Tibial artery (tissue), 4 donors: Measurements from ENCODE around the gene ARHGAP28.

Source experiments
- DNase-seq, 2 donors: peaks; one replicate each; pipeline ENCODE4 v3.0.0-alpha.2; 2019
- H3K27ac ChIP-seq, 2 donors: fragments of 200-600 bp; sonication (generic) in 1 of 2; 1 replicate in 1 of 2; 2 replicates in 1 of 2; pipeline ENCODE4 v1.5.1; 2018 to 2019; ENCODE audit warnings: mild to moderate bottlenecking in 1 of 2
- H3K27me3 ChIP-seq, 2 donors: fragments of 200-600 bp; sonication (generic) in 1 of 2; one replicate each; pipeline versions ENCODE4 v1.5.1 to v1.6.0; 2016 to 2019
- H3K36me3 ChIP-seq, 3 donors: fragments of 200-600 bp; sonication (generic) in 2 of 3; one replicate each; pipeline ENCODE4 v1.5.1; 2016 to 2019; ENCODE audit warnings: mild to moderate bottlenecking in 2 of 3
- H3K4me1 ChIP-seq, 4 donors: fragments of 200-600 bp; sonication (generic) in 2 of 4; 1 replicate in 3 of 4; 2 replicates in 1 of 4; pipeline ENCODE4 v1.5.1; 2016 to 2019
- H3K4me3 ChIP-seq, 2 donors: fragments of 200-600 bp; sonication (generic) in 1 of 2; 1 replicate in 1 of 2; 2 replicates in 1 of 2; pipeline ENCODE4 v1.5.1; 2018 to 2019; ENCODE audit warnings: mild to moderate bottlenecking in 2 of 2
- H3K9me3 ChIP-seq, 3 donors: fragments of 200-600 bp; sonication (generic) in 1 of 3; one replicate each; pipeline ENCODE4 v1.5.1; 2016 to 2019
- intact Hi-C: fragments of 100-400 bp; cut with DNase I; formaldehyde crosslinking; loops from one replicate; pipeline ENCODE4 v1.15.0; 2023; ENCODE audit warnings: low total_unique reads
- TF ChIP-seq, protein P1 (sequence below), 2 experiments: fragments of 200-600 bp in 1 of 2; fragments of 450-650 bp in 1 of 2; IDR thresholded peaks; one replicate each; pipeline ENCODE4 v1.5.1; 2017 to 2019; ENCODE audit warnings: antibody characterized with exemption in 2 of 2, mild to moderate bottlenecking in 1 of 2, moderate library complexity in 1 of 2

Gene ARHGAP28

DNA sequence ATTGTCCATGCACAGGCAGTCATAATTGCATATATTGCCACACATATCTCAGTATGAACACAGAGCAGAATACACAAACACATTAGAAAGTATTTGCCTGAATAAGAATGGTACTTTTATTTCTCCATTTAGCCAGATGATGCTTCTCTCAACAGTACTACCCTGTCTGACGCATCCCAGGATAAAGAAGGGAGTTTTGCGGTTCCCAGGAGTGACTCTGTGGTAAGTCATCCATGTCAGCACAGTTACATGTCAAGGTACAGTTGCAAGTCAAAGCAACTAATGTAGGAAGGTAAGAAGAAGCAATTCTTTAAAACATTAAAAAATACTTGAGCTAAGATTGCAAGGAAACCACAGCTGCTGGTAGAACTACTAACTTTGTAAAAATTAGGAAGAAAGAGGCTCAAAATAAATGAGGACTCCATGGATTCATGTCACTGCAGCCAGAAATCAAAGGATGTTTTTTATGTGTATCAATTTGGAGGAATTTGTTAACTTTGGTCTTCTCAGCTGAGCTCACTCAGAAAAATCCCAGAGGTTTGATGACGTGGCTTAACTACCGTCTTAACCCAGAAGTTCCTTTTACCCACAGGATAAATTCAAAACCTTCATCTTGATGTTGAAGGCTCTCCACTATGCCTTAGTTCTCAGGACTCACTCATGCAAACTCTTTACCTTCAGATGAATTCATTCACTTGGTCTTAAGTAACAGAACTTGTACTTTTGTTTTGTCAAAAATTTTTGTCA is 130.3 kb downstream of the ARHGAP28 start:
- DNase-seq: no peak
- Histone ChIP-seq H3K4me3 (no peak overlapping the region), H3K27ac (no peak overlapping the region), H3K27me3 (no peaks in the 10 kb centered on the region), H3K36me3 (no peaks in the 10 kb centered on the region), H3K4me1 (no peaks in the 10 kb centered on the region), H3K9me3 (no peaks in the 10 kb centered on the region)
- TF ChIP-seq, protein P1, sequence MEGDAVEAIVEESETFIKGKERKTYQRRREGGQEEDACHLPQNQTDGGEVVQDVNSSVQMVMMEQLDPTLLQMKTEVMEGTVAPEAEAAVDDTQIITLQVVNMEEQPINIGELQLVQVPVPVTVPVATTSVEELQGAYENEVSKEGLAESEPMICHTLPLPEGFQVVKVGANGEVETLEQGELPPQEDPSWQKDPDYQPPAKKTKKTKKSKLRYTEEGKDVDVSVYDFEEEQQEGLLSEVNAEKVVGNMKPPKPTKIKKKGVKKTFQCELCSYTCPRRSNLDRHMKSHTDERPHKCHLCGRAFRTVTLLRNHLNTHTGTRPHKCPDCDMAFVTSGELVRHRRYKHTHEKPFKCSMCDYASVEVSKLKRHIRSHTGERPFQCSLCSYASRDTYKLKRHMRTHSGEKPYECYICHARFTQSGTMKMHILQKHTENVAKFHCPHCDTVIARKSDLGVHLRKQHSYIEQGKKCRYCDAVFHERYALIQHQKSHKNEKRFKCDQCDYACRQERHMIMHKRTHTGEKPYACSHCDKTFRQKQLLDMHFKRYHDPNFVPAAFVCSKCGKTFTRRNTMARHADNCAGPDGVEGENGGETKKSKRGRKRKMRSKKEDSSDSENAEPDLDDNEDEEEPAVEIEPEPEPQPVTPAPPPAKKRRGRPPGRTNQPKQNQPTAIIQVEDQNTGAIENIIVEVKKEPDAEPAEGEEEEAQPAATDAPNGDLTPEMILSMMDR (IDR thresholded peaks at IDR 0.05): no peak
- intact Hi-C loops: no loop called here

- Histone ChIP-seq H3K9me3 (no peaks in the 10 kb centered on the region), H3K27me3 (no peaks in the 10 kb centered on the region), H3K27ac (no peak overlapping the region), H3K36me3 (no peaks in the 10 kb centered on the region), H3K4me1 (no peaks in the 10 kb centered on the region), H3K4me3 (no peak overlapping the region)
- intact Hi-C loops: no loop called here
- DNase-seq: no peak
- TF ChIP-seq, protein P1 (IDR thresholded peaks at IDR 0.05): no peak
These were observed 131.4 kb downstream of the ARHGAP28 start for GRCh38 chr18:6860804-6861448.

DNA sequence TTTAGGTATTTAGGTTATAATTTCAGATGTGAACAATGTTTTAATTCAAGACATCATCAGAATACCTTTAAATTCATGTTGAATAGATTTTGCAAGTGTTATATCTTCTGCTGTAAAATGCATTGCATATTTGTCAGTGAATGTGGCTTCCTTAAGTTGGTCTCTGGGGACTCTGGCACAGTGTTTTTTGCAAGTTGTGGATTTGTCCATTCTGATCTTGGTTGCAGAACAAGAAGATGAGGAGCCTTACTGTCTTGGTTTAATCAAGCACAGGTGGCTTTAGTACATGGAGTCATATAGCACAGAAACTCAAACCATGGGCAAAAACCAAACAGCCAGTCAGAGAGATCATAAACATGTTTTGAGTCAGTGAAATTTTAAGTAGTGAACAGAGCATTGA is 135.7 kb downstream of the ARHGAP28 start:
- H3K4me1 ChIP-seq: no peaks in the 10 kb centered on the region
- no peak for DNase-seq
- H3K9me3 ChIP-seq: no peaks in the 10 kb centered on the region
- no peaks in the 10 kb centered on the region for H3K27me3 ChIP-seq
- H3K27ac ChIP-seq: no peak overlapping the region
- H3K4me3 ChIP-seq: no peak overlapping the region
- H3K36me3 ChIP-seq: no peaks in the 10 kb centered on the region
- TF ChIP-seq, protein P1 (IDR thresholded peaks at IDR 0.05): no peak
- intact Hi-C loops: no loop called here

DNA sequence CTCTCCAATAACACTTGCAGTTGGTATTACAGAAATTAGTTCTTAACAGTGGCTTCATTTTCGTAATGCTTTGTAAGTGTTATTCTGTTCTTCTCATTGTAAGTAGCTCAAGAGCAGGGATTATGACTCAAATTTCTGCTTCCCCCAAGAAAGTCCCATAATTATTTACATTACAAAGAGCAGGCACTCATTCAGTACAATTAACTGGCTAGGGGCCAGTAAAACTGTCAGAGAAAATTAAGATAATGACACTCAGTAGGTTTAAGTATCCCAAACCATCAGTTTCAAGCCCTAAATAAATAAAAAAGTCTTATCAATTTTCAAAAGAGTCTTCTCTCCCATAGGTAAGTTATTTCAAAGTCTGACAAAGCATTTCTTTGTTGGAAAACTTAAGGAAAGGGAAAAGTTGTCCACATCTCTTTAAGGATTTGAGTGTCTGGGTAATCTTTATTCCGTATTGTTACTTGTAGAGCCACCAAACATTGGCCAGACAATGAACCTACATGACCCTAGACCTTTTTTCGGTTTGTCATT is 137.1 kb downstream of the ARHGAP28 start:
- no peaks in the 10 kb centered on the region for H3K36me3 ChIP-seq
- no peaks in the 10 kb centered on the region for H3K27me3 ChIP-seq
- no peaks in the 10 kb centered on the region for H3K4me1 ChIP-seq
- intact Hi-C loops: no loop called here
- TF ChIP-seq, protein P1 (IDR thresholded peaks at IDR 0.05): no peak
- no peaks in the 10 kb centered on the region for H3K9me3 ChIP-seq
- DNase-seq: no peak
- no peak overlapping the region for H3K4me3 ChIP-seq
- no peak overlapping the region for H3K27ac ChIP-seq

DNA sequence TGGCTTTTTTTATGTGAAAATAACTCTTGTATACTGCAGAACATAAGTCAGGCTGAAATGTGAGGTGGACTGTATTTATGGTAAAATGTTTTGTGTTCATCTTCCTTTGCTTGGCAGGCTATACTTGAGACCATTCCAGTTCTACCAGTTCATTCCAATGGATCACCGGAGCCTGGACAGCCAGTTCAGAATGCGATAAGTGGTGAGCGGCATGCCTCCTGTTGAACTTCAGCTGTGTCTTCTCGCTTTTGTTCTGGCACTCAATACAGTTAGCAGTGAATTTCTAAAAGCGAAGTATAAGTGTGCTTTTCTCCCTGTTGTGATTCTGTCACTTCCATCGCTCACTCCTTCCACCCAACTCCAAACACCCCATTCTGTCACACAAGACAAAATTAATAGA is 138.5 kb downstream of the ARHGAP28 start:
- no peak for DNase-seq
- TF ChIP-seq, protein P1 (IDR thresholded peaks at IDR 0.05): no peak
- Histone ChIP-seq H3K36me3 (no peaks in the 10 kb centered on the region), H3K27me3 (no peaks in the 10 kb centered on the region), H3K27ac (no peak overlapping the region), H3K4me1 (no peaks in the 10 kb centered on the region), H3K4me3 (no peak overlapping the region), H3K9me3 (no peaks in the 10 kb centered on the region)
- intact Hi-C loops: no loop called here
